Amniotic epithelial cell (primary cell): Measurements from ENCODE around the gene HTR2C.
A peak's percentile ranks its signal among the peaks of the same experiment; 100 is the strongest.
"Not testable (repeated sequence)": the region's sequence is repeated elsewhere in the genome, so short reads cannot be mapped to it uniquely, and the experiment has no call there.

Source experiments
- DNase-seq: peaks from one replicate; pipeline ENCODE4 v3.0.0-alpha.2; 2010; ENCODE audit warnings: low read depth

The HTR2C gene

DNA sequence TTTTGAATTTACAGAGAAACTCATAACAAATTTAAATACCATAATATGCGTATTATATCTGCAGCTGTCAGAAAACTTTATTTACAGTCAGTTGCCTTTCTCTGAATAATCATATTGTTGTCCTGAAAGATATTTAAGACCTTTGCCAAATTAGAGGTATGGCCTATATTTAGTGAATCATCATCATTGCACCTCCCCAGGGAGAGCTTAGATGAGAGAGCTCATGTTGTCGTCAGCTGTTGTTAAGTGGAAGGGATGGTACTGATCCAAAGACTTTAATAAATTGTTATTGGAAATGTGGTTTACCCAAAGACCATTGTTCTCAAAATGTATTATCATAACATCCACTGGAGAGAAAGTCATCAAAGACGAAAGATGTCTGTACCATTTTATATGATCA lies 128.6 kb downstream of the HTR2C start:
- DNase-seq, result no peak

DNA sequence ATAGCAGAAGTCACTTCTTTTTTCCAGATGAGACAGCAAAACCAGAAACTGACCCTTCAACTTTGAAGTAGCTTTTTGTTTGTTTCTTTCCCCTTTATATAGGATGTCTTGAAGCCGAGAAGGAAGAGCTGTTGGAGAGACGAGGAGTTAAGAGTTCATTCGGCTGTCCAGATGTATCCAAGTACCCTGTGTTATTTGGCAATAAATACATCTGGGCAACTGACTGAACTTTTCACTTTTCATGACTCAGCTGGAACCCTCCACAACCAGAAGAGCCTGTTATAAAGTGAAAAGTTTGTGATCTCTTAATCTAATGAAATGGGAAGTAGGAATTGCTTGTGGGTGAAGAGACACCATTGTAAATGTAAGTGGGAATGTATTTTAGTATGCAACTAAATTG lies 131.2 kb downstream of the HTR2C start:
- no peak for DNase-seq

DNA sequence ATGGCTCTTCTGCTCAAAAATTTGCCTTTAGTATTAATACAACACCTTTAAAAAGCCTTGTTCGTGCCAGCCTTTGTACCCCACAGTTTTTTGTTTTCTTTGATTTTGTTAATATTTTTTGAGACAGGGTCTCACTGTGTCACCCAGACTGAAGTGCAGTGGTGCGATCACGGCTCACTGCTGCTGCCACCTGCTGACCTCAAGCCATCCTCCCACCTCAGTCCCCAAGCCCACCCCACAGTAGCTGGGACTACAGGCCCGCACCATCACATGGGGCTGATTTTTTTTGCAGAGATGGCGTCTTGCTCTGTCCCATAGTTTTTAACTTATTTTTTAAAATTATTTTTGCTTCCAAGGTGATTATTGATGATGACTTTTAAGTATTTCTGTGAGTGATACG lies 134.0 kb downstream of the HTR2C start:
- DNase-seq, result no peak

DNA sequence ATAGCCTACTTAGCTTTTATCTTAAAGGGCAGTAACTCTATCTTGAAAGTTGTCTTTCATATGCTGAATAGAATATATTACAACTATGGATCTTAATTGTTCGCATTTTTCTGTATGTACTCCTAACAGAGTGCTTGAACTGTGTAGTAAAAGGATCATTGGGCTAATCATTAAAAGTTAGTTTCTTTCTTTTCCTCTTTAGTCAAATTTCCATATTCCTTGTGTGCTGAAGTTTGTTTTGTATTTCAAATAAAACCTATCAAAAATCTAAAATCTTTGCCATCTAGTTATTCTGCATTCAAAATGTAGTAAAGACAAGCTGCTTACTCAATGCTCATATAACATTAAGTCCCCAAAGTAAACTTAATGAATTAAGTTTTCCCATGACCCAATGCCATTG lies 182.7 kb downstream of the HTR2C start:
- no peak for DNase-seq

DNA sequence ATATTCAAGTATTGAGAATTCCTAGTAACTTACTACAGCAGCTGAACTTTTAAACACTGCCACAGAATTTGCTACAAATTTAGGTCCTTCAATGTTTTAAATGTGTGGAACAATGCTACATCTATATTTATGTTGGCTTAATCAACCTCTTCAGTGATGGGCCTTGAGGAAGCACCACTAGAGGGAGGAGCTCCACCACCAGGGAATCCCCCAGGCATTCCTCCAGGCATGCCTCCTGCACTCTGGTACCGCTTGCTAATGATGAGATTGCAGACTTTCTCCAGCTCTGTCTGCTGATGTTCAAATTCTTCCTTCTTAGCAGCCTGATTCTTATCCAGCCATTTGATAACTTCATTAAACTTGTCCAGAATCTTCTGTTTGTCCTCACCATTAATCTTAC lies 190.8 kb downstream of the HTR2C start:
- peak; percentile 2 for DNase-seq

DNA sequence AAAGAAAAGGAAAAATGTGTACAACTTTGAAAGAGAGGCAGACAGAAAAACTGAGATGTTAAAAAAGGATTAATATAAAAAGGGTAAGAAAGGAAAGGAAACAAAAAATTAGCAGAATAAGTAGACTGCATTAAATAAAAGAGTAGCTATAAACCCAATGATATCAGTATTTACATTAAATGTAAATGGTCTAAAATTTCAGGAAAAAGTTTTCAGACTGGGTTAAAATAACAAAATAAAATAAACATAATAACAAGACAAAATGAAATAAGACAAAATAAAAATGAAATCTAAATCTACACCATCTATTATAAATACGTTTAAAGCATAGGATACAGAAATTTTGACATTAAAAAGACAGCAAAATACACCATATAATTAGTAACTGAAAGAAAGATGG lies 199.0 kb downstream of the HTR2C start:
- no peak for DNase-seq

DNA sequence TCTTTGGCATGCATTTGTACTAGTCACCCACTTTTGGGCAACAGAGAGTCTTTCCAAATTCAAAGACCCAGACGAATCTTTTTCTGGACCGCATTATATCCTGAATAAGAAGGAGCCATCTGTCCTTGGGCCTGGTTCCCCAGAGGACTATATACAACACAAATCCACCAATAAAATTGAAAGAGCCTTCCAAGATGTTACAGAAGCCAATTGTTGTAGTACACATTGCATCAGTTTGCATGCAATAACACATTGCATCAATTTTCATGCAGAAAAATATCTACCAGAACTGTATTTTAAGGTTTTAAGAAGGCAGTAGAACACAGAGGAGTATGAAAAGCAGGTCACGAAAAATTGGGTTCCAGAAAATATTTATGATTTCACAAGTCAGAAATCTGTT lies 203.2 kb downstream of the HTR2C start:
- no peak for DNase-seq

DNA sequence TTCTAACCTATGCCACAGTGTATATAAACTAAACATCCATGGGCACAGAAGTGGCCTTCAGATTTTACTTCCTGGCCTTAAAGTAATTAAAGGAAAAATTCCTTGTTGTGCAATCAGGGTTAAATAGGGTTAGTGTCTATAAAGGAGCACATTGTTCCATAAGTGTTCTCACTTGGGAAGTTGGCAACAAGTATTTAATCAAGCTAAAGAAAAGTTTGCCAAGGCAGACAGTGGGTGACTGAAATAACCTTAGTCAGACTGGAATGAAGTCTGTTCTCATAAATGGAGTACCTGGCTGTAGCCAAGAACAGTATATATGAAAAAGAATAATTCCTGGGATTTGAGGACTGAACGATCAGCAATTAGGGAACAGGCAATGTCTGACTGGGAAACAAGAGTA lies 213.6 kb downstream of the HTR2C start:
- no peak for DNase-seq

DNA sequence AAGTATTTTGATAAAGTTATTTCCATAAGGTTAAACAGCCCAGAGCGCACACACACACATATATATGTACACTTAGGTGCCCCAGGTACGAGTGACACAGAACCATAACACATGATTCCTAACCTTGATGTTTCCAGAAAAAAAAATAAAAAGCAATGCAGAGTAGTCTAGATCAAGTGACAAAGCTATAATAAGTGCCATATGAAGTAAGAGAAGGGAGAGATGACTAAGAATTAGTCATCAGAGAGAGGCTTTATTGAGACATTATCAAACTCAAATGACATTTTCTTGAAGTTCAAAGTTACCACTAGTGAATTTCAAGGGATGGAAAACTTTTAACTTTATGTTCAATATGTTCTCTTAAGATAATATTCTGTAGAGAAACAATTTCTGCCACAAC lies 215.0 kb downstream of the HTR2C start:
- peak; percentile 5 for DNase-seq

DNA sequence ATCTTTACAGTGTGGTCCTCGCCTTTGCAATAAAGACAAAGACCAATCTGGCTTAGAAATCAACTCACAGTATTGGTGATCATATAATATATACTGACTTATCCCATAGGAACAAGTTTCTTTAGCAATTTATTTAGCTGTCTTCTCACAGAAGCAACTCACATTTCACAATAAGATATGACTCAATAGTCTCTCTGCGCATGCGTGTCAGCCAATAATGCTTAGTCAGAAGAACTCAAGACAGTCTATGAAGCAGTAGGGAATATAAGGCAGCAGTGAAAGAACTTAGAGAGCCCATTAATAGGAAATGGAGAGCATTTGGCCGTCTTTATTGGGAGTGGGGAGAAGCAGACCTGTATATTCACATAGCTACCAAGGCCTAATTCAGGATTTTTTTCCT lies 216.8 kb downstream of the HTR2C start:
- peak; percentile 72 for DNase-seq

DNA sequence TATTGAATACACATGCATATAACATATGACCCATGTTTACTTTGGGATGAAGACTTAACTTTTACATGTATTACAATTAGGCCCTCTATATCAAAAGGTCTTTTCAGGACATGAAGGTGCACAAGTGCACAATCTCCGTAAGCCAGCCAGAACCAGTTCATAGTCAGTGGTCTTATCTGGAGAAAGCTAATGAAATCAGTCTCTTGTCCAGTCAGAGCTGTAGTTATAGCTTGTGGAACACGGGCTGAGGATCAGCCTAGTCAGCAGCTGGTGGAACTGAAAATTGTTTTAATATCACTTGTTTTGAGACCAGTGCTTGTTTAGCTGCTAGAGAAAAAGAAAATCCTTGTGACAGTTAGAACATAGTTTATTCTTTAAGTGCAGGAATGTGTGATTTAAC lies 235.6 kb downstream of the HTR2C start:
- DNase-seq, result no peak

DNA sequence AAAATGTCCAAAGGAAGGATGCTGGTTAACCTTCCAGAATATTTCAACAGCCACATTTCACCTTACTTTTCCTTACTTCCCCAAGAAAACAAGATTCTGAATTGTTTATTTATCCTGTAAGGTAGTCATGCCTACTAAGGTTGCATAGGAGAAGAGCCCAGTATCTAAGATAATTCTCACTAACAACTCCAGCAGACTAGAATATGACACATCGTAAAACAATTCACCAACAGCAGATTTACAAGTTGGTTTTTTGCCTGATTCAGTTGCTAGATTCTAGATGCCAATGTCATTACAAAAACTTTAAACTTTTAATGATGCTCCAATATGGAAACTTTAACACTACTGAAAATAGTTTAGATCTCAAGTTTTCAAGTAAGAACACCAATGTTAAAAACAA lies 257.2 kb downstream of the HTR2C start:
- peak; percentile 25 for DNase-seq

DNA sequence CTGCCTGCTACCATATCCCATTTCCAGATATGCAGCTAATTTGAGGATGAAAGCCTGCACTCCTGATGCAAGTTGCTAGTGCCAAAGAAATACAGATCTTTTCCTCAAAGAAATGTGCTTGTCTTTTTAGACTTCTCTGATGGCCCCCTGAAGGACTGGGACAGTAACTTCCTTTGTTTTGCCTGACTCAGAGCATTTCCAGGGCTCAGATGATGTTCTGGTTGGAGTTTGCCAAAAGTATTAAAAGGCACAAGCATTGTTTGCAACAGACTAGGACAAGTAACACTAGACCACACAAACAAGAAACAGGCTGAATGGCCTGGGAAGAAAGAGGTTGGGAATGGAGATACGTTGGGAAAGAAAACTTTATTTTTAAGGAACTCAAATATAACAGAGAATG lies 258.3 kb downstream of the HTR2C start:
- no peak for DNase-seq

DNA sequence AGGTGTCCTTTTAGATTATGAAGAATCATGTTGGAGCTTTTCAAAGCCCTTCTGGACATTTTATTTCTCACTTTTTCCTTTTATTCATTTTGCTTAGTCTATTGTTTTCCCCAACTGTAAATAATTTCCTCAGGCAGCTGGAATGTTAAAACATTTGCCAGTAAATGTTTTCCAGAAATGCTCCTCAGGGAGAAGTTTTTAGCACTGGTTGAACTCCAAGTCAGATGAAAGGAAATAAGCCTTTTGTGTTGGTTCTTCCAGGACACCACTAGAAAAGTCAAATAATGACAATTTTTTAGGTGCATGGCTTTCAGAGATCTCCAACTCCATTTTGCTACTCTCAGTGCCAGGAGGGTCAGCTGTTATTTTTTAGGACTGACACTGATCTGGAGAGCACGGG lies 305.6 kb downstream of the HTR2C start:
- no peak for DNase-seq

DNA sequence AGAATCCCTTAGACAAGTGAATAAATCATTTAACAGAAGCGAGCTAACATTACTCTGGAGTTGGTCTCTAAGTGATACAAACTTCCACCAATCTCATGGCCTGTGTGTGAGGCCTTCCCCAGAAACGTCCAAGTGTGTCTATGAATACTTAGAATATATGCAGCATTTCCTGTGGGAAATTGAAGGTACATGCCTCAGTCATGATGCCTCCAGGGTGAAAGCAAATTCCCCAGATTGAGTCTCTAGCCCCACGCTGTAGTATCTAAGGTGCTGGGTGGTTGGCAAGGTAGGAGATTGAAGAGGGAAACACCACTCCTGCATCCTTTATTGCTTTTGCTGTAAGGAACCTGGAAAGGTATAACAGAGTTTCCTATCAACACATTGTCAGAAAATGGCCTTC lies 319.7 kb downstream of the HTR2C start:
- no peak for DNase-seq

DNA sequence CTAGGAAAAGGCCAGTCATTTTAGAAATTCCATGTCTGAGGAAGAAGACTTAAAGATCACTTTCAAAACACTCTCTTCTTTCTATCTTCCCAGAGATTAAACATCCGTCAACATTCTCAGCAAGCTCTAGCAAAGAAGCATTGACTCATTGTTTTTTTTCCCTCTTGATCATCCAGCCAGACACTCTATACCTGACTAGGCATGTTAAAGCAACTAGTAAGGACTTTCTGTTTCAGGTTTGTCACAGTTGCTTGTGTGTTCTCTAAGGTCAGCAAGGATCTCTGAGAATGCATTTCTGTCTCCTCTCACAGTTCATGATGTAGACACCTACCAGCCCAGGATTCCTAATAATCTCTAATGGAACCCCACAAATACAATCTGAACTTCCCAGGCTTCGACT lies 321.4 kb downstream of the HTR2C start:
- no peak for DNase-seq

DNA sequence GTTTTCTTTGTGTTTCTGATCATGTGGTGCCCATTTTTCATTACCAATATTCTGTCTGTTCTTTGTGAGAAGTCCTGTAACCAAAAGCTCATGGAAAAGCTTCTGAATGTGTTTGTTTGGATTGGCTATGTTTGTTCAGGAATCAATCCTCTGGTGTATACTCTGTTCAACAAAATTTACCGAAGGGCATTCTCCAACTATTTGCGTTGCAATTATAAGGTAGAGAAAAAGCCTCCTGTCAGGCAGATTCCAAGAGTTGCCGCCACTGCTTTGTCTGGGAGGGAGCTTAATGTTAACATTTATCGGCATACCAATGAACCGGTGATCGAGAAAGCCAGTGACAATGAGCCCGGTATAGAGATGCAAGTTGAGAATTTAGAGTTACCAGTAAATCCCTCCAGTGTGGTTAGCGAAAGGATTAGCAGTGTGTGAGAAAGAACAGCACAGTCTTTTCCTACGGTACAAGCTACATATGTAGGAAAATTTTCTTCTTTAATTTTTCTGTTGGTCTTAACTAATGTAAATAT lies 323.2 kb downstream of the HTR2C start:
- no peak for DNase-seq

DNA sequence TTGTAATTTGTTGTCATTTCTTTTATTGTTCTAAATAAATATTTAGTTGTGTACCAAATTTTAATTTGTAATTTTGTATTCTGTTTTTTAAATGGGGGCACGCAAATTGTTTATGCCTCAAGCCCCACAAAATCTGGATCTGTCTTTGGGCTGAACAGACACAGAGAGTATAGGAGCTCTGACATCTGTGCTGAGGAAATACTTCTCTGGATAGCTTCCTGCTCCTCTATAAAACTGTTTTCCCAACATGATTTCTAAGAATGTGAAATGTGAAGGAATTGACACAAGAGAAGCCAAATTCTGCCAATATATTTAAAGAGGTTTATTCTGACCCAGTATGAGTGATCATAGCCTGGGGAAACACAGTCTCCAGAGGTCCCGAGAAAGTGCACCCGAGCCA lies 340.5 kb downstream of the HTR2C start:
- DNase-seq, result no peak

DNA sequence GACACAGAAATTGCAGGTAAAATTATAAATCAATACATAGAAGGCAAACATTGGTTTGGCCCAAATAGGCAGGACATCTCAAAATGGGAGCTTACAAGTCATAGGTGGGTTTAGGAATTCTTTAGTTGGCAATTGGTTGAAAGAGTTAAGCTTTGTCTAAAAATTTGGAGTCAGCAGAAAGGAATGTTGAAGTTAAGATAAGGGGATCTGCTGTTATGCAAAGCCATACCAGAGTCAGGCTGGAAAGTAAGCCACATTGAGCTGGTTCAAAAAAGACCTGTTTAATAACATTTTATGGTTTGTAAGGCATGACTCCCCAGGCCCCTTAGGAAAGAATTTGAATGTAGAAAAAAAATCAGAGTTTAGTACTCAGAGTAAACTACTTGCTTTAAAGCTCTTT lies 341.0 kb downstream of the HTR2C start:
- DNase-seq, result peak; percentile 75

DNA sequence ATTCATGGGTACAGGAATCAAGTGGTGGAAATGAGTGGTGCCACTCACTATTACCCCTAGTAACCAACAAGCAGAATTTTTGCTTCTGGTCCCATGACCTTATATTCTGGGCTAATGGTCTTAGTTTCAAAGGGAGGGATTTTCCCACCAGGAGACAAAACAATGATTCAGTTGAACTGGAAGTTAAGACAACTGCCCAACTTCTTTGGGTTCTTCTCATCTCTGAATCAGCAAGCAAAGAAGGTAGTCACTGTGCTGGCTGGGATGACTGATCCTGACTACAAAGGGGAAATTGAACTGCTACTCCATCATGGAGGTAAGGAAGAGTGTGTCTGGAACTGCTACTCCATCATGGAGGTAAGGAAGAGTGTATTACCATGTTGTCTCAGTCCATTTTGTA lies 346.3 kb downstream of the HTR2C start:
- no peak for DNase-seq

DNA sequence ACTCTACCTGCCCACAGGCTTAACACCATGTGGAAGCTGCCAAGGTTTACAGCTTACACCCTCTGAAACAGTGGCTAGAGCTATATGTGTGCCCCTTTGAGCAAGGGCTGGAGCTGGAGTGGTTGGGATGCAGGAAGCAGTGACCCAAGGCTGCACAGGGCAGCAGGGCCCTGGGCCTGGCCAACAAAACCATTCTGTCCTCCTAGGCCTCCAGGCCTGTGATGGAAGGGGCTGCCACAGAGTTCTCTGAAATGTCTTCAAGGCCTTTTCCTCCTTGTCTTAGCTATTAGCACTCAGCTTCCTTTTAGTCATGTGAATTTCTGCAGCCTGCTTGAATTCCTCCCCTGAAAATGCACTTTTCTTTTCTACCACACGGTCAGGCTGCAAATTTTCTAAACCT lies 348.7 kb downstream of the HTR2C start:
- DNase-seq, result no peak

DNA sequence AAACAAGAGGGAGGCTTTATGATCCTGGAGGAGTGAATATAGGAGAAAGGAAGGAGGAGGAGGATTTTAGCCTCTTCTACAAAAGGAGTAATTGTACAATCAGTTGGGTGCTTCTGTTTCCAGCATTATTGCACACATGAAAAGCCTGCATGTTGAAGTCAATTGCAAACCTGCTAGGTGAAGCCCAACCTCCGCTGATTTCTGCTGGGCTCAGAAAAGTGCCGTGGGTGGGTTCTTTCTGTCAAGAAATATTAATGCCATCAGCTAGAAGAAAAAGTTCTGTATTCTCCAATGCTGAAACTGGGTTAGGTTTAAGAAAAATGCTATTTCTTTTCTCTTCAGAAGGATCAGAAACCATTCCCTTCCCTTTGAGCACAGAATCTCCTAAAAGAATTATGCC lies 349.4 kb downstream of the HTR2C start:
- DNase-seq, result not testable (repeated sequence)

DNA sequence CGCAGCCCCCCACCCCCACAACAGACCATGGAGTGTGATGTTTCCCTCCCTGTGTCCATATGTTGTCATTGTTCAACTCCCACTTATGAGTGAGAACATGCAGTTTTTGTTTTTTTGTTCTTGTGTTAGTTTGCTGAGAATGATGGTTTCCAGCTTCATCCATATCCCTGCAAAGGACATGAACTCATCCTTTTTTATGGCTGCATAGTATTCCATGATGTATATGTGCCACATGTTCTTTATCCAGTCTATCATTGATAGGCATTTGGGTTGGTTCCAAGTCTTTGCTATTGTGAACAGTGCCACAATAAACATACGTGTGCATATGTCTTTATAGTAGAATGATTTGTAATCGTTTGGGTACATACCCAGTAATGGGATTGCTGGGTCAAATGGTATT lies 353.2 kb downstream of the HTR2C start:
- not testable (repeated sequence) for DNase-seq

DNA sequence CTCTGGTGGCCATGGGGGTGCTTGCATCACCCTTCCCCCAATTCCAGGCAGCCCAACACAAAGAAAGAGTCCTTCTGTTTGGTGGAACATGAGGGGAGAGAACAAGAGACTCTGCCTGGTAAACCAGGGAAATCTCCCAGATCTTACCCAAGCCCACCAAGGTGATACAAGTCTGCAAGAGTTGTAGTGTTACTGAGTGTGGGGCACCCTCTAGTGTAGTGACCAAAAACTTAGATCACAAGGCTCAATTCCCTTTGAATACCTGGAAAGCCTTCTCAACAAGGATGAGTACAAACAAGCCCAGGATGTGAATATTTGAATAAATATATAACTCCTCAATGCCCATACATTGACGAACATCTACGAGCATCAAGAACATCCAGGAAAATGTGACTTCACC lies 368.8 kb downstream of the HTR2C start:
- DNase-seq, result no peak
